SU-DHL-6 (cell line): ENCODE data around the gene STAM.

Source experiments
- EZH2phosphoT487 ChIP-seq: fragments of 200-600 bp; sonication (generic), shearing (Covaris generic); conservative IDR thresholded peaks from 2 replicates; pipeline ENCODE4 v1.6.1; 2018; ENCODE audit warnings: mild to moderate bottlenecking, antibody characterized with exemption, low read length, moderate library complexity, mixed read lengths
- TF ChIP-seq, protein P1 (sequence below): fragments of 200-600 bp; sonication (generic); IDR thresholded peaks from one replicate; pipeline ENCODE4 v1.5.1; 2017; ENCODE audit warnings: antibody characterized with exemption, mild to moderate bottlenecking, low read length, moderate library complexity; ENCODE audit not compliant: insufficient read depth, poor library complexity, severe bottlenecking

DNA sequence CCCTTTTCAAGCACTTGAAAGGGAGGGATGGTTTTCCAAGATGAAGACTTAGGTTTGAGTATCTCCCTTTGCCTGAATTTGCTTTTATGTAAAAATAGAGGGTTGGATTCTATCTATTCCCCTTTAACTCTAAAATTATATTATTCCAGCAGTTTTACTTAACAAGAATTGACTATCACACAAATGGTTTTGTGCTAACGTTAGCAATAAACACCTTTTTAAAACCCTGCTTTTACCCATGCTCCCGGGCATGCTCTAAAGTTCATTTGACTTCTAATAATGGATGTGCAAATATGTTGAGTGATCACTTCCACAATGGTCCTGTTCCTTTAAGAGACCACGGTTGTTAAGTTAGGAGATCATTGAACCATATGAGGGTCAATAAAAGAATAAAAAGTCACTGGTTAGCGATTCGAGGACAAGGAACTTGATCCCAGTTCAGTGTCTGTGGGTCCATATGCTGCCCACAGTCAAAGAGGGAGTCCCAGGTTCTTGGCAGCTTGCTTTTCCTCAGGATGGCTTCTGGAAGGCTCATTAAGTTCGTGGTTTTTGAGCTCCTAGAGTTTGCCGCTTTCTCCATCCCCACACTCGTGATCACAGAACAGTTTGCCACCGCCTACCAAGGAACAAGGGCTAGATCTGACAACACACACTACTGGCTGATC is 108.0 kb downstream of the STAM start, which contains the start of gene TMEM236:
- TF ChIP-seq, protein P1, sequence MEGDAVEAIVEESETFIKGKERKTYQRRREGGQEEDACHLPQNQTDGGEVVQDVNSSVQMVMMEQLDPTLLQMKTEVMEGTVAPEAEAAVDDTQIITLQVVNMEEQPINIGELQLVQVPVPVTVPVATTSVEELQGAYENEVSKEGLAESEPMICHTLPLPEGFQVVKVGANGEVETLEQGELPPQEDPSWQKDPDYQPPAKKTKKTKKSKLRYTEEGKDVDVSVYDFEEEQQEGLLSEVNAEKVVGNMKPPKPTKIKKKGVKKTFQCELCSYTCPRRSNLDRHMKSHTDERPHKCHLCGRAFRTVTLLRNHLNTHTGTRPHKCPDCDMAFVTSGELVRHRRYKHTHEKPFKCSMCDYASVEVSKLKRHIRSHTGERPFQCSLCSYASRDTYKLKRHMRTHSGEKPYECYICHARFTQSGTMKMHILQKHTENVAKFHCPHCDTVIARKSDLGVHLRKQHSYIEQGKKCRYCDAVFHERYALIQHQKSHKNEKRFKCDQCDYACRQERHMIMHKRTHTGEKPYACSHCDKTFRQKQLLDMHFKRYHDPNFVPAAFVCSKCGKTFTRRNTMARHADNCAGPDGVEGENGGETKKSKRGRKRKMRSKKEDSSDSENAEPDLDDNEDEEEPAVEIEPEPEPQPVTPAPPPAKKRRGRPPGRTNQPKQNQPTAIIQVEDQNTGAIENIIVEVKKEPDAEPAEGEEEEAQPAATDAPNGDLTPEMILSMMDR = no peak
- TF ChIP-seq EZH2phosphoT487 = no peak
